Type B pancreatic cell (in vitro differentiated cells): ENCODE data around the gene KHNYN. TPM values are rescaled to one million over a fixed set of nuclear protein-coding genes. Genes with fewer than 3 reads are reported as not detected.
"Not testable (repeated sequence)": the region's sequence is repeated elsewhere in the genome, so short reads cannot be mapped to it uniquely, and the experiment has no call there.

ENCODE experiments used
- DNase-seq: peaks from one replicate; pipeline ENCODE4 v3.0.0; 2021; ENCODE audit warnings: mixed read lengths; ENCODE audit not compliant: unreplicated experiment; ENCODE audit errors: extremely low spot score
- H3K27ac Mint-ChIP-seq: 2 replicates; pipeline ENCODE4 v1.8.0; 2021; ENCODE audit warnings: mild to moderate bottlenecking, mixed read lengths
- H3K27me3 Mint-ChIP-seq: 2 replicates; pipeline ENCODE4 v1.8.0; 2021; ENCODE audit warnings: mixed read lengths
- H3K36me3 Mint-ChIP-seq: 2 replicates; pipeline ENCODE4 v1.8.0; 2021; ENCODE audit warnings: mixed read lengths
- H3K4me1 Mint-ChIP-seq: one replicate; pipeline ENCODE4 v1.8.0; 2021; ENCODE audit warnings: mixed read lengths; ENCODE audit not compliant: unreplicated experiment
- H3K4me3 Mint-ChIP-seq: 2 replicates; pipeline ENCODE4 v1.8.0; 2021; ENCODE audit warnings: mild to moderate bottlenecking, mixed read lengths
- H3K9me3 Mint-ChIP-seq: 2 replicates; pipeline ENCODE4 v1.8.0; 2021; ENCODE audit warnings: mixed read lengths
- total RNA-seq: library from RNA; stranded (reverse); gene quantifications from 2 replicates; pipeline ENCODE4 v1.2.1, GENCODE V29; 2021; ENCODE audit warnings: low replicate concordance
- TF ChIP-seq, protein P1 (sequence below): fragments of 200-600 bp; sonication (generic); conservative IDR thresholded peaks from 2 replicates; pipeline ENCODE4 v1.5.0; 2021; ENCODE audit warnings: antibody characterized with exemption, mild to moderate bottlenecking

The KHNYN gene
- total RNA-seq, 1 donor from 2014 or later = 81.3 TPM

DNA sequence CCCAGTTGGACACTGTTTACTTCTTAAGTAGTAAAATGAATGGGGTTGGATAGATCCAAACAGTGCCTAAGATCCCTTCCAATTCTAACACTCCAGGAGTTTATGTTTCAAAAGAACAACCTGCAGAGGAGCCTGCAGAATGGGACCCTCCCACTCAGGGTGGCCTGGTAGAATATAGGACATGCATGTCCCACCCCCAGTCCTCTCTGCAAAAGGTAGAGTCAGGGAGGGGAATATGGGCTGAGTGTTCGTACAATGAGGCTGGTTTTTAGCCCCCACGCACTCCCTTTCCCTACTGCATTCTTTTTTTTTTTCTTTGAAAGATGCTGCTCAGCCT, 42.8 kb upstream of the KHNYN start:
- Mint-ChIP-seq H3K4me3 (no peak overlapping the region), H3K9me3 (peaks cover 5% of the 10 kb centered on the region), H3K4me1 (peaks cover 21% of the 10 kb centered on the region), H3K36me3 (no peaks in the 10 kb centered on the region), H3K27me3 (no peaks in the 10 kb centered on the region), H3K27ac (no peak overlapping the region)
- TF ChIP-seq, protein P1, sequence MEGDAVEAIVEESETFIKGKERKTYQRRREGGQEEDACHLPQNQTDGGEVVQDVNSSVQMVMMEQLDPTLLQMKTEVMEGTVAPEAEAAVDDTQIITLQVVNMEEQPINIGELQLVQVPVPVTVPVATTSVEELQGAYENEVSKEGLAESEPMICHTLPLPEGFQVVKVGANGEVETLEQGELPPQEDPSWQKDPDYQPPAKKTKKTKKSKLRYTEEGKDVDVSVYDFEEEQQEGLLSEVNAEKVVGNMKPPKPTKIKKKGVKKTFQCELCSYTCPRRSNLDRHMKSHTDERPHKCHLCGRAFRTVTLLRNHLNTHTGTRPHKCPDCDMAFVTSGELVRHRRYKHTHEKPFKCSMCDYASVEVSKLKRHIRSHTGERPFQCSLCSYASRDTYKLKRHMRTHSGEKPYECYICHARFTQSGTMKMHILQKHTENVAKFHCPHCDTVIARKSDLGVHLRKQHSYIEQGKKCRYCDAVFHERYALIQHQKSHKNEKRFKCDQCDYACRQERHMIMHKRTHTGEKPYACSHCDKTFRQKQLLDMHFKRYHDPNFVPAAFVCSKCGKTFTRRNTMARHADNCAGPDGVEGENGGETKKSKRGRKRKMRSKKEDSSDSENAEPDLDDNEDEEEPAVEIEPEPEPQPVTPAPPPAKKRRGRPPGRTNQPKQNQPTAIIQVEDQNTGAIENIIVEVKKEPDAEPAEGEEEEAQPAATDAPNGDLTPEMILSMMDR = no peak
- DNase-seq = no peak

- not testable (repeated sequence) for H3K27me3 Mint-ChIP-seq, H3K4me3 Mint-ChIP-seq, H3K9me3 Mint-ChIP-seq, H3K36me3 Mint-ChIP-seq, H3K27ac Mint-ChIP-seq, DNase-seq
- H3K4me1 Mint-ChIP-seq = peaks cover 25% of the 10 kb centered on the region
Measured at GRCh38 chr14:24387579-24387978, 42.2 kb upstream of the KHNYN start.

DNA sequence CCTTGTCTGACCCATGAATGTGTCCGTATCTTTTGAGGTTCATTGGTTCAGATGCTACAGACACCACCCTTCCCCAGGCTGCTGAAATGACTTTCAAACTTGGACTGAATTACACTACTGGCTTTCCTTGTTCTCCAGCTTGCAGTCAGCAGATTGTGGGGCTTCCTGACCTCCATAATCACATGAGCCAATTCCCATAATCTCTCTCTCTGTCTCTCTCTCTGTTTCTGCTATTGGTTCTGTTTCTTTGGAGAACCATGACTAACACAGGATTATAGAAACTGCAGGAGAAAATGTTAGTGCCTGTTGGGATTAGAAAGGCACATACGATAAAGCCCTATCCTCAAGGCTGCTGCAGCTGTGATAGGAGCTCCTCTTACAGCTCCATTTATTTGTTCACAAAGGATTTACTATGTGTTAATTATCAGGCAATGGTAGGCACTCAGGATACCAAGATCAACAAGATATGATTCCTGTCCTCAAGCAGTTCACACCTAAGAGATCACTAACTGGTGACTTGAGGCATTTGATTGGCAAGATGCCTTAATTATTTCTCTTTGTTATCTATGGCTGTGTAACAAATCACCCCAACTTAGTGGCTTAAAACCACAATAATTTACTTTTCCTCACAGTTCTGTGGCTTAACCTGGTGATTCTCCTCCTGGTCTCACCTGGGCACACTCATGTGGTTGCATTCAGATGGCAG, 41.1 kb upstream of the KHNYN start:
- Mint-ChIP-seq H3K9me3 (peaks cover 5% of the 10 kb centered on the region), H3K4me3 (no peak overlapping the region), H3K36me3 (no peaks in the 10 kb centered on the region), H3K4me1 (peaks cover 29% of the 10 kb centered on the region), H3K27ac (peak overlapping the region; percentile 43), H3K27me3 (no peaks in the 10 kb centered on the region)
- DNase-seq = no peak
- TF ChIP-seq, protein P1 = no peak

DNA sequence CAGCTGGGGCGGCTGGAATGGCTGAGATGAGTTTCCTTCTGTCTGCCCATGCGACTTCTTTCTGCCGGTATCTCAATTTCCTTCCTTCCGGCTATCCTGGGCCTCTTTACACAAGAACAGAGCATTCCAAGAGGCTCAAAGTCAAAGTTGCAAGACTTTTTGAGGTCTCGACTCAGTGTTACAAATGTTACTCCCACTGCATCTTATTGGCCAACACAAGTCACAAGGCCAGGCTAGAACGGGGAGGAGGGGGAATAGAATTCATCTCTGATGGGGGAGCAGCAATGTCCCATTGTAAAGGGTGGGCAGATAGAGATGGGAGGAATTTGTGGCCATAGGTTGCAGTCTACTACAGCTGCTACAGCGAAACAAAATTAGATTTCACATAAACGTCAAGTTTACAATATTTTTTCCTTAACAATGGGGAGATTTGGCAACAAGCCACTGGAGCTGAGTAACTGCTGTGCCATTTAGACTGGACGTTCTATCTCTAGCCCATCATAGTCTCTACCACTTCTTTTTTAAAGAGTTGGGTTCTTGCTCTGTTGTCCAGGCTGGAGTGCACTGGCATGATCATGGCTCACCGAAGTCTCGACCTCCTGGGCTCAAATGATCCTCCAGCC, 40.4 kb upstream of the KHNYN start:
- no peak for DNase-seq
- Mint-ChIP-seq H3K27ac (peak overlapping the region; percentile 43), H3K4me1 (peaks cover 36% of the 10 kb centered on the region)

GRCh38 chr14:24390701-24391468, 38.9 kb upstream of the KHNYN start:
- peak overlapping the region; percentile 76 for H3K27ac Mint-ChIP-seq
- TF ChIP-seq, protein P1 = no peak
- no peaks in the 10 kb centered on the region for H3K27me3 Mint-ChIP-seq
- H3K36me3 Mint-ChIP-seq = no peaks in the 10 kb centered on the region
- peaks cover 5% of the 10 kb centered on the region for H3K9me3 Mint-ChIP-seq
- DNase-seq = no peak
- H3K4me3 Mint-ChIP-seq = no peak overlapping the region
- H3K4me1 Mint-ChIP-seq = peaks cover 40% of the 10 kb centered on the region

More for the DNA sequence above, 40.4 kb upstream of the KHNYN start:
- no peaks in the 10 kb centered on the region for H3K27me3 Mint-ChIP-seq
- peaks cover 5% of the 10 kb centered on the region for H3K9me3 Mint-ChIP-seq
- no peaks in the 10 kb centered on the region for H3K36me3 Mint-ChIP-seq
- H3K4me3 Mint-ChIP-seq = no peak overlapping the region
- TF ChIP-seq, protein P1 = no peak
